WI38 (cell line): ENCODE data around the gene RIMBP2.

ENCODE experiments used
- H3K4me3 ChIP-seq: 2 replicates; pipeline ENCODE4 v1.5.1; 2011; ENCODE audit warnings: low read depth, mild to moderate bottlenecking, control low read depth, low read length
- CTCF ChIP-seq: IDR thresholded peaks from 2 replicates; pipeline ENCODE4 v1.5.1; 2012; ENCODE audit warnings: low read depth, mild to moderate bottlenecking, control low read depth, low read length

RIMBP2 gene

GRCh38 chr12:130444986-130445385, 271.1 kb downstream of the RIMBP2 start:
- H3K4me3 ChIP-seq = no peak overlapping the region
- TF ChIP-seq CTCF = no peak

- no peak overlapping the region for H3K4me3 ChIP-seq
- no peak for TF ChIP-seq CTCF
These were observed 272.0 kb downstream of the RIMBP2 start for GRCh38 chr12:130444061-130444460.

- H3K4me3 ChIP-seq = no peak overlapping the region
- TF ChIP-seq CTCF = no peak
These were observed 274.0 kb downstream of the RIMBP2 start for GRCh38 chr12:130441771-130442760.

GRCh38 chr12:130440411-130441080, 275.6 kb downstream of the RIMBP2 start:
- H3K4me3 ChIP-seq = no peak overlapping the region
- TF ChIP-seq CTCF = no peak

GRCh38 chr12:130439250-130439649, 276.8 kb downstream of the RIMBP2 start:
- H3K4me3 ChIP-seq = no peak overlapping the region
- no peak for TF ChIP-seq CTCF

- no peak overlapping the region for H3K4me3 ChIP-seq
- no peak for TF ChIP-seq CTCF
These were observed 277.4 kb downstream of the RIMBP2 start for GRCh38 chr12:130438711-130439110.

GRCh38 chr12:130438243-130438620, 277.9 kb downstream of the RIMBP2 start:
- no peak for TF ChIP-seq CTCF
- H3K4me3 ChIP-seq = no peak overlapping the region
